PC-3 (cell line): ENCODE data around the gene ADRA2B. TPM values are rescaled to one million over a fixed set of nuclear protein-coding genes. Genes with fewer than 3 reads are reported as not detected.

Experiments used
- ATAC-seq: fragments of 200-7000 bp; cut with Tn5 transposase; 2 replicates; pipeline ENCODE4 v1.9.1; 2020; ENCODE audit warnings: mild to moderate bottlenecking, moderate library complexity
- BruUV-seq: library from RNA; stranded (reverse); fragments of 400-500 nt; replicated peaks from 2 replicates; lab custom pipeline; 2021; lab: Mats Ljungman, UMichigan
- CTCF ChIA-PET: fragments of 300-600 bp; sonication (Branson Sonifier 250); formaldehyde crosslinking; loops from one replicate; lab custom pipeline; 2022; ENCODE audit warnings: antibody characterized with exemption; lab: Charles Lee
- POLR2A ChIA-PET: fragments of 300-600 bp; sonication (Branson Sonifier 250); formaldehyde crosslinking; loops from one replicate; lab custom pipeline; 2022; ENCODE audit warnings: antibody characterized with exemption; ENCODE audit not compliant: unreplicated experiment; lab: Charles Lee
- DNase-seq: peaks from one replicate; pipeline ENCODE4 v3.0.0-alpha.2; 2015
- H2AFZ ChIP-seq: fragments of 300-600 bp; sonication (generic); 2 replicates; pipeline ENCODE4 v1.6.0; 2016; ENCODE audit warnings: antibody characterized with exemption, low read length
- H3F3A ChIP-seq: fragments of 300-600 bp; sonication (generic); one replicate; pipeline ENCODE4 v1.6.0; 2017; ENCODE audit warnings: antibody characterized with exemption, low read length, control low read depth, mild to moderate bottlenecking; ENCODE audit not compliant: unreplicated experiment
- H3K27ac ChIP-seq: fragments of 300-600 bp; sonication (generic); 2 replicates; pipeline ENCODE4 v1.5.1; 2016; ENCODE audit warnings: mild to moderate bottlenecking, low read length
- H3K27me3 ChIP-seq: fragments of 300-600 bp; sonication (generic); 2 replicates; pipeline ENCODE4 v1.6.1; 2016; ENCODE audit warnings: low read length, mixed read lengths
- H3K36me3 ChIP-seq: fragments of 300-600 bp; sonication (generic); 2 replicates; pipeline ENCODE4 v1.6.1; 2016; ENCODE audit warnings: low read depth, mixed run types, low read length, mixed read lengths
- H3K4me1 ChIP-seq: fragments of 300-600 bp; sonication (generic); 2 replicates; pipeline ENCODE4 v1.5.1; 2016; ENCODE audit warnings: low read length; ENCODE audit not compliant: insufficient read depth
- H3K4me2 ChIP-seq: fragments of 300-600 bp; sonication (generic); 2 replicates; pipeline ENCODE4 v1.6.0; 2016; ENCODE audit warnings: low read length
- H3K4me3 ChIP-seq: fragments of 300-600 bp; sonication (generic); 2 replicates; pipeline ENCODE4 v1.5.1; 2016; ENCODE audit warnings: mild to moderate bottlenecking, low read length, mixed read lengths
- H3K79me2 ChIP-seq: fragments of 300-600 bp; sonication (generic); 2 replicates; pipeline ENCODE4 v1.6.1; 2017; ENCODE audit warnings: low read length, mixed read lengths
- H3K9ac ChIP-seq: fragments of 300-600 bp; sonication (generic); 2 replicates; pipeline ENCODE4 v1.6.0; 2016; ENCODE audit warnings: mild to moderate bottlenecking, low read length
- H3K9me2 ChIP-seq: fragments of 300-600 bp; sonication (generic); replicated peaks from 2 replicates; pipeline ENCODE4 v1.6.1; 2016; ENCODE audit warnings: mixed run types, low read length, mixed read lengths
- H3K9me3 ChIP-seq: fragments of 300-600 bp; sonication (generic); 2 replicates; pipeline ENCODE4 v1.6.1; 2016; ENCODE audit warnings: low read length, mixed read lengths
- H4K20me1 ChIP-seq: fragments of 300-600 bp; sonication (generic); 2 replicates; pipeline ENCODE4 v1.6.1; 2016; ENCODE audit warnings: low read length, mixed read lengths
- EZH2 ChIP-seq: fragments of 300-600 bp; sonication (generic); IDR thresholded peaks from one replicate; pipeline ENCODE4 v1.6.1; 2017; ENCODE audit warnings: antibody characterized with exemption, mild to moderate bottlenecking, low read length; ENCODE audit not compliant: unreplicated experiment
- EZH2phosphoT487 ChIP-seq: fragments of 300-600 bp; sonication (generic); IDR thresholded peaks from 2 replicates; pipeline ENCODE4 v1.6.1; 2018; ENCODE audit warnings: mild to moderate bottlenecking, antibody characterized with exemption, low read length, borderline replicate concordance
- intact Hi-C: fragments of 100-400 bp; cut with micrococcal nuclease; formaldehyde crosslinking; loops from 2 replicates; pipeline ENCODE4 v1.9.0; 2023
- total RNA-seq: library from RNA; depleted of rRNA; stranded (reverse); fragments of >200 nt; gene quantifications from 2 replicates; pipeline ENCODE4 v1.2.3, GENCODE V29; 2014
- TF ChIP-seq, protein P1 (sequence below): fragments of 300-600 bp; sonication (generic); conservative IDR thresholded peaks from 2 replicates; pipeline ENCODE4 v1.5.1; 2017; ENCODE audit warnings: antibody characterized with exemption, low read depth, mild to moderate bottlenecking, low read length

The ADRA2B gene
- total RNA-seq, 1 experiment from 2014 or later, result not detected

DNA sequence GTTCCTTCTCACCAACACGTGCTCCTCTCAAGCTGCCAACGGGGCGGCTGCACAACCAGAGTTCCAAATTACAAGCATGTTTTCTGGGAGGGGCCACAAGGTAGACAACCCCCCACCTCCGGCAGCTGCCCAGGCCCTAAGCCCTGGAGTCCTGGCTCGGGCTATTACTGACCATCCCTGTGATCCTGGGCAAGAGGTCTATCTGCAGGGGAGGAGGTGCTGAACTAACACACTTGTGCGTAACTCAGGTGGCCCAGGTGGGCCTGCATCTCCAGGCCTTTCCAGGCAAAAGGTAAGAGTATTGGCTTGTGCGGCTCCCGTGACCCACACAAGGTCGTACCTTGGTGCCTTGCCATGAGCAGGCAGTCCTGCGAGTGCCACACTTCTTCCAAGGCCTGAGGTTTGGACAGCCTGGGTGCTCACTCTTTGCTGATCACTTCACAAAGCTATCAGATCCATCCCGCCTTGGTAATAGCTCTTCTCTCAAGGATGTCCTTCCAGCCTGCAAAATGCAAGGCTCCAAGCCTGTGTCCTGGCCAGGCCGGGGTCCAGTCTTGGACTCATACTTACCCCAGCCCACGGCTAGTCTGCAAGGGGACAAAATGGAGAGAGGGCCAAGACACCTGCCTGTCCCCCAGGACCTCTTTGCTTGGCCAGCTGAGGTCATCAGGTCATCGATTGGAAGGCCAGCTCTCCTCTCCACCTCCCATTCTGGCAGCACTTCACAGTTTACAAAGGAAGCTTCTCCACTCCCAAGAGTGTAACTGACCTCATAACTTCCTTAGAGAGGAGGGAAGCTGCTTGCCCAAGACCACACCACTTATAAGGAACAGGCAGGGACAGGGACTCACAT lies 33.9 kb downstream of the ADRA2B start:
- no TSS peak for BruUV-seq

GRCh38 chr2:96081042-96081441 lies 35.3 kb downstream of the ADRA2B start:
- Histone ChIP-seq H4K20me1 (no peaks in the 10 kb centered on the region), H3K27me3 (peaks cover 9% of the 10 kb centered on the region; the same call in 1 of the 2 replicates), H3K4me2 (no peak overlapping the region), H3K4me1 (no peaks in the 10 kb centered on the region), H3K27ac (no peak overlapping the region), H2AFZ (no peak overlapping the region), H3K9me2 (no peaks in the 10 kb centered on the region), H3K4me3 (no peak overlapping the region), H3F3A (no peaks in the 10 kb centered on the region), H3K9ac (no peak overlapping the region), H3K36me3 (no peaks in the 10 kb centered on the region), H3K79me2 (no peaks in the 10 kb centered on the region), H3K9me3 (no peaks in the 10 kb centered on the region)
- ATAC-seq, result no peak
- DNase-seq, result no peak
- intact Hi-C loops, result no loop called here
- ChIA-PET CTCF (no interaction called here), POLR2A (no interaction called here)
- TF ChIP-seq EZH2 (no peak), EZH2phosphoT487 (no peak)
- TF ChIP-seq, protein P1, sequence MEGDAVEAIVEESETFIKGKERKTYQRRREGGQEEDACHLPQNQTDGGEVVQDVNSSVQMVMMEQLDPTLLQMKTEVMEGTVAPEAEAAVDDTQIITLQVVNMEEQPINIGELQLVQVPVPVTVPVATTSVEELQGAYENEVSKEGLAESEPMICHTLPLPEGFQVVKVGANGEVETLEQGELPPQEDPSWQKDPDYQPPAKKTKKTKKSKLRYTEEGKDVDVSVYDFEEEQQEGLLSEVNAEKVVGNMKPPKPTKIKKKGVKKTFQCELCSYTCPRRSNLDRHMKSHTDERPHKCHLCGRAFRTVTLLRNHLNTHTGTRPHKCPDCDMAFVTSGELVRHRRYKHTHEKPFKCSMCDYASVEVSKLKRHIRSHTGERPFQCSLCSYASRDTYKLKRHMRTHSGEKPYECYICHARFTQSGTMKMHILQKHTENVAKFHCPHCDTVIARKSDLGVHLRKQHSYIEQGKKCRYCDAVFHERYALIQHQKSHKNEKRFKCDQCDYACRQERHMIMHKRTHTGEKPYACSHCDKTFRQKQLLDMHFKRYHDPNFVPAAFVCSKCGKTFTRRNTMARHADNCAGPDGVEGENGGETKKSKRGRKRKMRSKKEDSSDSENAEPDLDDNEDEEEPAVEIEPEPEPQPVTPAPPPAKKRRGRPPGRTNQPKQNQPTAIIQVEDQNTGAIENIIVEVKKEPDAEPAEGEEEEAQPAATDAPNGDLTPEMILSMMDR, result no peak
- no TSS peak for BruUV-seq

More for the DNA sequence above, 33.9 kb downstream of the ADRA2B start:
- no peak overlapping the region for H3K27ac ChIP-seq
- H3K79me2 ChIP-seq, result no peaks in the 10 kb centered on the region
- no peak overlapping the region for H3K4me2 ChIP-seq
- no peaks in the 10 kb centered on the region for H3K9me3 ChIP-seq
- H3K27me3 ChIP-seq, result peaks cover 9% of the 10 kb centered on the region; the same call in 1 of the 2 replicates
- H2AFZ ChIP-seq, result no peak overlapping the region
- DNase-seq, result no peak
- H3F3A ChIP-seq, result no peaks in the 10 kb centered on the region
- H3K9me2 ChIP-seq, result no peaks in the 10 kb centered on the region
- ChIA-PET CTCF (no interaction called here), POLR2A (no interaction called here)
- intact Hi-C loops, result no loop called here
- no peaks in the 10 kb centered on the region for H4K20me1 ChIP-seq
- no peaks in the 10 kb centered on the region for H3K36me3 ChIP-seq
- no peaks in the 10 kb centered on the region for H3K4me1 ChIP-seq
- TF ChIP-seq, protein P1, result no peak
- TF ChIP-seq EZH2phosphoT487 (no peak), EZH2 (no peak)
- ATAC-seq, result no peak
- no peak overlapping the region for H3K9ac ChIP-seq
- no peak overlapping the region for H3K4me3 ChIP-seq
